Smooth muscle cell of the brain vasculature (primary cell): ENCODE data around the gene SEC63.
"Not testable (repeated sequence)": the region's sequence is repeated elsewhere in the genome, so short reads cannot be mapped to it uniquely, and the experiment has no call there.

Experiments
- DNase-seq: peaks from one replicate; pipeline ENCODE4 v3.0.0-alpha.2; 2012; ENCODE audit warnings: low read depth, low spot score

The SEC63 gene

DNA sequence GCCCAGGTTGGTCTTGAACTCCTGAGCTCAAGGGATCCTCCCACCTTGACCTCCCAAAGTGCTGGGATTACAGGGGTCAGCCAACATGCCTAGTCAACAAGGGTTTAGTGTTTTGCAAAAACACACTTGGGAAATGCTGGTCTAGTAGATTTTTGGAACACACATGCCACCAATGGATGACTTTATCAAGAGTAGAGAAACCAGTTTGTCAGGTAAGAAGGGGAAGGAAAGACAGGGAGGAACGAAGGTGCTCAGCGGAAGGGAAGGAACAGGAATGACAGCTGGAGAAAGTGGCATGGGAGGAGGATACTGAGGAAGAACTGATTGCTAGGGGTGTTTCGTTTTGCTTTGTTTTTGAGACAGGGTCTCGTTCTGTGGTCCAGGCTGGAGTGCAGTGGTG, 15.6 kb upstream of the SEC63 start:
- DNase-seq = no peak

DNA sequence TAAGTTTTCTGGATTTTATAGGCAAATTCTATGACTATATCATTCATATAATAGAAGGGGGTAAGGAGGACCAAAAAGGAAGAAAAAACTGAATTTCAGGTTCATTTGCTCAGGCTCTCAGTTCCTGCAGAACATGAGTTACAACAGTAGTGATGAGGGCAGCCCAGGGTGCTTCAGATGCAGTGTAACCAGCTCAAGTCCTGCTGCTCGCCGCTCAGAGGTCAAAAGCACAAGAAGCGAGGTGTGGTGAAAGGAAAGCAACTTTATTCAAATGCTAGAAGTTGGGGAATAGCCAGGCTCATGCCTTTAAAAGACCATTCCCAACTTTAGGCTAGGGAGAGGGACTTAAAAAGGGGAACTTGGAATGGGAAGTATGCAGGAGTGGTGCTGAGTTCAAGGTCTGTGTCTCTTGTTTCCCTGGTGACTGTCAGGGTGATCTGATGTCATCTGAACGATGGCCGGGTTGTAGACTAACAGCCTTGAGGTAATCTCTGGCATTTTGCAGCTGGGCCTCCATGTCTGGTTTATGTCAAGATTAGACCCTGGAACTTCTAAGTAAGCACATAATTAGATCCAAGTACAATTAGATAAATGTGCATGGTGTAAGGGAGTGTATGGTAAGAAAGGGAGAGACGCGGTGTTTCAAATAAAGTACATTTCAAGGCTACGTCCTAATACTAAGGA, 14.5 kb upstream of the SEC63 start:
- DNase-seq = no peak

DNA sequence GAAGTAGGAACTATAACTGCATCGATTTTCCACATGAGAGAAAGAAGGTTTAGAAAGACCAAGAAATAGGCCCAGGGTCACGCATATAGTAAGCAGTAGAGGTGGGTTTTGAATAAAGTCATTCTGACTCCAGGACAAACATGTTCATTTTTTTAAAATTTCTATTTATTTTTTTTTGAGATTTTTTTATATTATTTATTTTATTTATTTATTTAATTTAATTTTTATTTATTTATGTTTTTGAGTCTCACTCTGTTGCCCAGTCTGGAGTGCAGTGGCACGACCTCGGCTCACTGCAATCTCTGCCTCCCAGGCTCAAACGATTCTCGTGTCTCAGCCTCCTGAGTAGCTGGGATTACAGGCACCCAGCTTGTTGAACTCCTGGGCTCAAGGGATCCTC, 13.2 kb upstream of the SEC63 start:
- no peak for DNase-seq

DNA sequence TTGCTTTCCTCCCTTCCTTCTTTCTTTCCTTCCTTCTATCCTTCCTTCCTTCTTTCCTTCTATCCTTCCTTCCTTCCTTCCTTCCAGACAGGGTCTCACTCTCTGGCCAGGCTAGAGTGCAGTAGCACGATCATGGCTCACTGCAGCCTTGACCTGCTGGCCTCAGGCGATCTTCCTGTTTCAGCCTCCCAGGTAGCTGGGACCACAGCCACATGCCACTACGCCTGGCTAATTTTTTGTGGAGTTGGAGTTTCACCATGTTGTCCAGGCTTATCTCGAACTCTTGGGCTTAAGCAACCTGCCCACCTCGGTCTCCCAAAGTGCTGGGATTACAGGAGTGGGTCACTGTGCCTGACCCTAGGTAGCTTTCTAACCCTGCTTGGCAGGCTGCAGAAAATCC, 12.2 kb upstream of the SEC63 start:
- DNase-seq = no peak

DNA sequence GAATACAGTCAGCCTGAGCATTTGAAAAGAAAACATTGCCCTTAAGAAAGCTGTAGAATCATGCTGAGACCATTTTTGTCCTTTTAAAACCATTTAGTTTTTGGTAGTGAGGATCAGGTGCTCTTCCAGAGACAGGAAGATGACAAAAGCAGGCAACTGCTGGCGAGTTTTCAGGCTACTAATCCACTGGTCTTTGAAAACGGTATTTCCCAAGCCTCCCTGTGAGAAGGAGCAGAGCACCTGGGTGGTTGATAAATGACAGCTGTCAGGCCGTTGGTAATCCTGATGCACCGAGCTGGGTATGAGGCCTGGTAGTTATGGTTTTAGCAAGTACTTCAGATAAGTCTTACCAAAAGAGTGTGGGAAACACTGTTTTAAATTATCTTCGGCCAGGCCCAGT, 10.1 kb upstream of the SEC63 start:
- no peak for DNase-seq

DNA sequence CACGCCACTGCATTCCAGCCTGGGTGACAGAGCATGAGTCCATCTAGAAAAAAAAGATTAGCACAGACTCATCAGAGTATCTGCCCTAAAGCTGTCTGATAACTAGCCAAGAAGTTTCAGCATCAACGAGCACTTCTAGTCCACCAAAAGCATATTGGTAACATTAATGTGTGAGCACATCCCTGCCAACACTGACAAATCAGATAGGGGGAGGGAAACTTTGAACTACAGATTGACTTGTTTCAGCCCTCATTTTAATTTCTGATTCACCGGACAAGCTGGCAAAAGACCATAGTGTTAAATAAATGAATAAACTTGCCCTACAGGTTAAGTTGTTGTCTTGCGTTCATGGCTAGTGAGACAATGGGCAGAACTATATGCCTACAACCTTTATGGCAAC, 7.7 kb upstream of the SEC63 start:
- no peak for DNase-seq

DNA sequence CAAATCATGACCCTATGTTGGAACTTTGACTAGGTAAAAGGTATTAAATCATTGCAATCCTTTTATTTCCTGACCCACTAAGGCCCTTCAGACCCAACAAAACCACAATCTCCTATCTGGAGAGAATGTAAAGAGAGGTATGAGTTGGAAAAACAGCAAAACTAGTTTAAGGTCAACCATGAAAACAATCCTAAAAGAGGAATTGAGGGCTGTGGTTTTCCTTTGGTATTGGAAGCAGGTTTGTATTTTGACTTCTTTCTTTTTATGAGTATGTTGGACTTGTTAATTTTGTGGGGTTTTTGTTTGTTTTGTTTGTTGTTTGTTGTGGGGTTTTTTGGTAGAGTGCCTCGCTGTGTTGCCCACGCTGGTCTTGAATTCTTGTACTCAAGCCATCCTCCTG, 4.7 kb upstream of the SEC63 start:
- no peak for DNase-seq

DNA sequence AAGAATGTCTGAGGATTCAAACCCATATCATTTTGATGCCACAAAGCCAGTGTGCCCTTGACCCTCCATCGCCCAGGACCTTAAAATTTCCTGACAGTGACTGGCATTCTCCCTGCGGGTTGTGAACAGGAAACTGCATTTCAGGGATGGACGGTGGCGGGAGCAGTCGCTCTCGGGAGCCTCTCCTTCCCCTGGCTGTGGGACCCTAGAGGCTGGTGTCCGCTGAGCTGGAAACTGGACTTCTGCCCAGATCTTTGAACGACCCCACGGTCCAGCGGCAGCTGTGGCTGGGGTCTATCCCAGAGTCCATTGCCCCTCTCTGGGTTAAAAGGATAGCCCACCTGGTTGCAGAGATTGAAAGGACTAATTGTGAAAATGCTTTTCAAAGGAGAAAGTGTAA, 1.4 kb upstream of the SEC63 start:
- DNase-seq = no peak

DNA sequence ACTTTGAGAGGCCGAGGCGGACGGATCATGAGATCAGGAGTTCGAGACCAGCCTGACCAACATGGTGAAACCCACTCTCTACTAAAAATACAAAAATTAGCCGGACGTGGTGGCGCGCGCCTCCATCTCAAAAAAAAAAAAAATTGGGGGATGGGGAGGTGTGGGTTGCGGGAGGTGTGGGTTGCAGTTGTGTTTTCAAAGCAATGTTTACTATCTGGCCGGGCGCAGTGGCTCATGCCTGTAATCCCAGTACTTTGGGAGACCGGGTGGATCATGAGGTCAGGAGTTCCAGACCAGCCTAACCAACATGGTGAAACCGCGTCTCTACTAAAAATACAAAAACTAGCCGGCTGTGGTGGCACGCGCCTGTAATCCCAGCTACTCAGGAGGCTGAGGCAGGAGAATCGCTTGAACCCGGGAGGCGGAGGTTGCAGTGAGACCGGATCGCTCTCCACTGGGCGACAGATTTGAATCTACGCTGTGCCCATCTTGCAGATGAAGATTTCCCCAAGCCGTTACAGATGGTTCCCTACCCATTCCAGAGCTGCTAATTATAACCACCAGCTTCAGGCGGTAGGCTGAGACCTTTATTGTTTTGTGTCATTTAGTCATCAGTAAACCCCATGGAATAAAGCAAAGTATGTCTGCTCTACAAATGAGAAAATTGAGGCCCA, 818 bp upstream of the SEC63 start:
- DNase-seq = not testable (repeated sequence)

DNA sequence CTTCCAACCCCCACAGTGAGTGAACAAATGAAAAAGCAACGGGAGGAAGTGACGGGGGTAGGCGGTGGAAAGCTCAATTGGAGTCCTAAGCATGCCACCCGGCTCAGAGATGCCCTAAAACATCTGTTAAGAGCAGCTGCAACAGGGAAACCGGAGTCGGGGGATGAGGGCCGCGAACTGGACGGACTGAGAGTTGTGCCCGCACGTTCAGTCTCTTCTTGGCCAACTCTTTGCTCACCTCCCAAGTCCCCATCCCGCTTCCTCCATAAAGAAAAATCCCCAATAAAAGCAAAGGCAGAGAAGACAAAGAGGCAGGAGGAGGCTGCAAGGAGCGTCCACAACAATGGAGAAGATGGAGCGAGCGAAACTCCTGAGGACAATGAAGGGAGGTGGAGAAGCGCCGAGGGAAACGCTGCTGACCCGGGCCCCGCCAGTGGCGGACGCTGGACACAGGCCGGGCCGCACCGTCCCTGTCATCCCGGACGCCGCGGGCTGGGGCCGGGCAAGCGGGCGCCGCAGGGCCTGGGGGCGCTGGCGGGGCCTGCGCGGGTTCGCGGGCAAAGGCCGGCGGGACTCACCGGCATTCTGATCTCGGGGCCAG, 600 bp downstream of the SEC63 start:
- peak; percentile 47 for DNase-seq

DNA sequence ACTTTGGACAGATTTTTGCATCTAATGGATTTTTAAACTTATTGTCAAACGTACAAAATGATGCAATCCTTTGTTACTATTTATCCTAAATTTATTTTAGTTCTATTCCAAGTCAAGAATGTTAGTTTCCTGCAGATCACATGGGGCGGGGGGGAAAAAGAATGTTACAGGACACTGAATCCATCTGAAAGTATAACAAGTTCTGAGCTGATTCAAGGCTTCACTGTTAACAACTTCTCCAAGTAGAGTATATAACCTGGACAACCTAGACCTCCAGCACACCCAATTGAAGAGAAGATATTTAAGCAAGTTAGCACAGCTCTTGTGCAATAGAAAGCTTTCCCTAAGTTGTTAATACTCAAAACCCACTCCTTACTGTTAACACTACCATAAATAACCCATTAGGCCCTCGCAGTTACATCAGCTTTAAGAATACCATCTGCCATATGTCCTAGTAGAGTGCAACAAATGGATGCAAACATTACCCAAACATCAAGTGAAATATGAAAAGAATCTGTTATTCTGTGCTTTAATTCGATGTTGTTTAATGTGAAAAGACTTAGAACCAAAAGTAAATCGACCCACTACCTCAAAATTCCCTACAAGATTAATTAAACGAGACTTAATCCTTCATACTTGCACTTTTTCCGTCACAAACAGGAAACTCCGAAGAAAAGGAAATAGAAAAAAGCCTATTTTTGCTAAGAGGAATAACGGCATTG, 1.3 kb downstream of the SEC63 start:
- DNase-seq = no peak

DNA sequence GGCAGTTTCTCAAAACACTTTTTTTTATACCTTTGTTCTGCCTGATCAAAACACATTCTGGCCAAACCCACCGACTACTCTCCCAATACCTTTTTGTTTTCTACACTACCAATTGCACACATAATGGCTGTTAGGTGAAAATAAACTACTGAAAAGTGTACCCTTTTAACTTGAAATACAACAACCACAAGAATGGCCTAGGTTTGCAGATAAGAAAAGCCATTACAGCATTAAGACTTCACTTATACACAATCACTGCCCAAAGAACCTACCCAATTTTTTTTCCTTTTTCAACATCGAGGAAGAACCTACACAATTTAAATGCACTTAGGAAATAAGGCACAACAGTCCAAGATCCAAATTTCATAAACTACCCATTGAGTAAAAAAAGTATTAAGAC, 1.8 kb downstream of the SEC63 start:
- DNase-seq = no peak

DNA sequence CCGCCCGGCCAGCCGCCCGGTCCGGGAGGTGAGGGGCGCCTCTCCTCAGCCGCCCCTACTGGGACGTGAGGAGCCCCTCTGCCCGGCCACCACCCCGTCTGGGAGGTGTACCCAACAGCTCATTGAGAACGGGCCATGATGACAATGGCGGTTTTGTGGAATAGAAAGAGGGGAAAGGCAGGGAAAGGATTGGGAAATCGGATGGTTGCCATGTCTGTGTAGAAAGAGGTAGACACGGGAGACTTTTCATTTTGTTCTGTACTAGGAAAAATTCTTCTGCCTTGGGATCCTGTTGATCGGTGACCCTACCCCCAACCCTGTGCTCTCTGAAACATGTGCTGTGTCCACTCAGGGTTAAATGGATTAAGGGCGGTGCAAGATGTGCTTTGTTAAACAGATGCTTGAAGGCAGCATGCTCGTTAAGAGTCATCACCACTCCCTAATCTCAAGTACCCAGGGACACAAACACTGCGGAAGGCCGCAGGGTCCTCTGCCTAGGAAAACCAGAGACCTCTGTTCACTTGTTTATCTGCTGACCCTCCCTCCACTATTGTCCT, 4.1 kb downstream of the SEC63 start:
- not testable (repeated sequence) for DNase-seq

DNA sequence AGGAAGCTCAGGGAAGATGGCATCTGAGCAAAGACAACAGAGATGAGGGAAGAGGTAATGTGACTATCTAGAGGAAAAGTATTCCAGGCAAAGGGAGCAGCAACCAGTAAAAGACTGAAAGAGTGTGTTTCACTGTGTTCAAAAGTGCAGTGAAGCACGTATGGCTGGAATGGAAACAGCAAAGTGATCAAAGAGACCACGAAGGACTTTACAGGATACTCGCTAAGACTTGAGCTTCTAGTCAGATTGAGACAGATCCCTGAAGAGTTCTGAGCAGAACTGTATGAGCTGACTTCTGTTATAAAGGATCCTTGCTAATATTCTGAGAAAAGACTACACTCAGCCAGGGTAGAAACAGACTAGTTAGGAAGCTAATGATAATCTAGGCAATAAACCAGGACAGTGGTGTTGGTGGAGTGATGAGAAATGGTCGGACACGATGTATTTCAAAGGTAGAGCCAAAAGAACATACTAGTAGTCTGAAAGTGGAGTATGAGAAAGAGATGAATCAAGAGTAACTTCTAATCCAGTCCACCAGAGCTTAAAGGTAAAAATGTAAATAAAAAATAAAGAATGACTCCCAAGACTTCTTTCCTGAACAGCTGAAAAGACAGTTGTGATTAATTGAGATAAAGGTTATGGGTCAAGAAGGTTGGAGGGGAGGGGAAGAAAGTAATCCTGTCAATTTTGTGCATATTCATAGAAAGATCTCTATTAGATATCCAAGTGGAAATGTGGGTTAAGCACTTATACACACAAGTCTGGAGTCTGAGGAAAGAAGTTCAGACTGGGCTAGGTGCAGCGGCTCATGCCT, 14.2 kb downstream of the SEC63 start:
- DNase-seq = no peak

DNA sequence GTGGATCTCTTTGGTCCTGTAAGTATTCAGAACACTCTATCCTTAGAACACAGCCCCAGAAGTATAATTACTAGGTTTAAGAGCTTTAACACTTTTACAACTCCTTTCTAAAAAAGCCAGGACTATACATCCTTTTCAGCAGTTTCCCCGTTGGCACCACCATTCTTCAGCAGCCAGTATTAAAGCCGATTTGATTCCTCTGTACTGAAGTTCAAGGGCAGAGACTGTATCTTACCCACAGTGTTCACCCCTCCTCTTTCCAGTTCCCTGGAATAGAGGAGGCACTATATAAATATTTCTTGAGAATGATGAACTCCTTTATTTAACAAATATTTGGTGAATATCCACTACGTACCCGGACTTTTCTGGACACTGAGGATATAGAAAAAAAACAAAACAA, 15.9 kb downstream of the SEC63 start:
- DNase-seq = no peak

DNA sequence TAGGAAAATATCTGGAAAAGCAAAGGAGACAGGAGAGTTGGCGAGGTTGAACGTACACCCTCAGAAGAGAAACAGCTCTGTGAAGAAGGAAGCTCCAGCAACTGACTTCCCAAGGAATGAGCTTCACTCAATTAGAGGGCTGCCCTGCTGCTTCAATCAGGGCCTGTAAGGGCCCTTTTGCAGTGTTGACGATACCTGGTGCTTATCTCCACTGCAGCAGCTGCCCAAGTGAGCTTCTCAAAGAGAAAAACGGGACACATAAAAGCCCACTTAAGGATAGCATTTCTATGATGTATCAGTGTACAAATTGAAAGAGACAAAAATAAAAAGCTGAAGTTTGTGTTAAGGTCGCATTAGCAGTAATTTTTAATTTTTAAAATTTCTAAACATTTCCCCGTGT, 16.4 kb downstream of the SEC63 start:
- no peak for DNase-seq

DNA sequence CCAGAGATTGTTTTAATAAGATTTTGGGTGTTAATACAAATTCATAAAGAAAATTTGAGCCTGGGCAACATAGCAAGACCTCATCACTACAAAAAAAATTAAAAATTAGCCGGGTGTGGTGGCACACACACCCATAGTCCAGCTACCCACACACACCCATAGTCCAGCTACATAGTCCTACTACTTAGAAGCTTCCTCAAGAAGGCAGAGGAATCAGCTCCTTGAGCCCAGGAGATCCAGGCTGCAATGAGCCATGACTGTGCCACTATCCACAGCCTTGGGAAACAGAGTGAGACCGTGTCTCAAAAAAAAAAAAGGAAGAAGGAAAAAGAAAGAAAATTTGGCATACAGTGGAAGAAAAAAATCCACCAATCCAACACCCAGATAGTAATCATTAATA, 16.8 kb downstream of the SEC63 start:
- no peak for DNase-seq

DNA sequence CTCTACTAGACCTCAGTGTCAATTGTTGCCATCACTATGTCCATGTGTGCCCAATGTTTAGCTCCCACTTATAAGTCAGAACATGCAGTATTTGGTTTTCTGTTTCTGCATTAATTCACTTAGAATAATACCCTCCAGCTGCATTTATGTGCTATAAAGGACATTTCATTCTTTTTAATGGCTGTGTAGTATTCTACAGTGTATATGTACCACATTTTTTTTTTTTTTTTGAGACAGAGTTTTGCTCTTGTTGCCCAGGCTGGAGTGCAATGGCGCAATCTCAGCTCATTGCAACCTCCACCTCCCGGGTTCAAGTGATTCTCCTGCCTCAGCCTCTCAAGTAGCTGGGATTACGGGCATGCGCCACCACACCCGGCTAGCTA, 21.1 kb downstream of the SEC63 start:
- not testable (repeated sequence) for DNase-seq

DNA sequence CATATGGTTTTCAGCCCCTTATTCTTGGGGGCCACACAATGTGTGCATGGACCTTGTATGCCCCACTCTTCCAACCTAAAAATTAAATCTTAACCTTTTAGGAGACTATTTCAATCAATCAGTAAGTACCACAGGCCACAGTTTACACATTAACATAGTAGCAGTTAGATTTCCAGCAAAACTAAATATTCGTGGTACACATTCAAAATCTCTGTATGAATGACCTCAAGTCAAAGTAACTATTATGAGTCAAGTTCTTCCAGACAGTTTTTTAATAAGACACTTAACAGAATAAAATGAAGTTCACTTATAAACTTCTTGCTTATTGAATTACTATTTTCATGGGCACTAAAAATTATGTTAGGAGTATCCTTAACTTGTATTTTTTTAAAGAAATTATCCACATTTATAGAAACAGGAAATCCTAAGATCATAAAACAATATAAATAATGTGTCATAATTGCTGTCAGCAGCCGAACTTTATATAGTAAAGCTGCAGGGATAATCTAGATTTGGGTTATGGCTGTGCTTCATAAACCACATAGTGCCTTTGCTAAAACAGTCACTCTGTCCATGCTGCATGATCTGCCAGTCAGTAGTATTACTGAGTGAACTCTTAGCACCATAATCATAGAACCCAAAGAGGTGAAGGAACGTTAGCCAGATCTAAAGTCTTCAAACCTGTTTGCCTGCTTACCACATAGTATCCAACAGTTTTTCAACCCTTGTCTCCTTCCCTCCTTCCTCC, 21.7 kb downstream of the SEC63 start:
- no peak for DNase-seq

DNA sequence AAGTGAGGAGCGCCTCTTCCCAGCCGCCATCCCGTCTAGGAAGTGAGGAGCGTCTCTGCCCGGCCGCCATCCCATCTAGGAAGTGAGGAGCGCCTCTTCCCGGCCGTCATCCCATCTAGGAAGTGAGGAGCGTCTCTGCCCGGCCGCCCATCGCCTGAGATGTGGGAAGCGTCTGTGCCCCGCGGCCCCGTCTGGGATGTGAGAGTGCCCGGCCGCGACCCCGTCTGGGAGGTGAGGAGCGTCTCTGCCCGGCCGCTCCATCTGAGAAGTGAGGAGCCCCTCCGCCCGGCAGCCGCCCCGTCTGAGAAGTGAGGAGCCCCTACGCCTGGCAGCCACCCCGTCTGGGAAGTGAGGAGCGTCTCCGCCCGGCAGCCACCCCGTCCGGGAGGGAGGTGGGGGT, 23.8 kb downstream of the SEC63 start:
- not testable (repeated sequence) for DNase-seq

DNA sequence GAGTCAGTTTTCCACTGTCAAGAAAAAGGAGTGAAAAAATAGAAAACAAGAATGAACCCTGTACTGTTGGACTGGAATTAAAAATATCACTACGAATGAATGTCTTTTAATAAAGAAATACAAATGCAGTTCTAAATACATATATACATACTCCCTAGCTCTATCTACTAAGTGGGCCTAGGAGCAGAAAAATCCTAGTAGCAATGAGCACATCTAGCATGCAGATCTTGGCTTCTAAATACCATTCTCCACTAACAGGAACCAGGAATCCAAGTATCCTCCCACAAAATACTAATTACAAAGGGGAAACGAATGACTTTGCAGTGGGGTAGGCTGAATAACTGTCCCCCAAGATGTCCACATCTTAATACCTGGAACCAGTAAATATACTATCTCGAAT, 25.4 kb downstream of the SEC63 start:
- DNase-seq = no peak
